GM23338 (cell line): ENCODE data around the gene GARS1. TPM values are rescaled to one million over a fixed set of nuclear protein-coding genes. Genes with fewer than 3 reads are reported as not detected.

Source experiments
- ATAC-seq: fragments of 200-7000 bp; cut with Tn5 transposase; 3 replicates; pipeline ENCODE4 v1.9.1; 2020
- DNase-seq: peaks from one replicate; pipeline ENCODE4 v3.0.0-alpha.2; 2015; ENCODE audit warnings: low spot score
- H2AFZ ChIP-seq: fragments of 200-600 bp; sonication (generic); 2 replicates; pipeline ENCODE4 v1.8.0; 2016; ENCODE audit warnings: antibody characterized with exemption, mild to moderate bottlenecking, moderate library complexity
- H3F3A ChIP-seq: fragments of 200-600 bp; sonication (generic); replicated peaks from 2 replicates; pipeline ENCODE4 v1.8.0; 2017; ENCODE audit warnings: antibody characterized with exemption, mixed run types, low read depth
- H3K27ac ChIP-seq: fragments of 200-600 bp; sonication (generic); 2 replicates; pipeline ENCODE4 v1.6.1; 2016; ENCODE audit warnings: low read depth
- H3K27me3 ChIP-seq: fragments of 200-600 bp; sonication (generic); 2 replicates; pipeline ENCODE4 v1.8.0; 2016; ENCODE audit warnings: mild to moderate bottlenecking, mixed run types, moderate library complexity; ENCODE audit not compliant: insufficient read depth
- H3K36me3 ChIP-seq: fragments of 200-600 bp; sonication (generic); 2 replicates; pipeline ENCODE4 v1.8.0; 2016; ENCODE audit warnings: mild to moderate bottlenecking; ENCODE audit not compliant: insufficient read depth
- H3K4me1 ChIP-seq: fragments of 200-600 bp; sonication (generic); 2 replicates; pipeline ENCODE4 v1.8.0; 2016; ENCODE audit warnings: mild to moderate bottlenecking, moderate library complexity; ENCODE audit not compliant: insufficient read depth
- H3K4me2 ChIP-seq: fragments of 200-600 bp; sonication (generic); 2 replicates; pipeline ENCODE4 v1.7.1; 2017; ENCODE audit warnings: mixed run types
- H3K4me3 ChIP-seq: fragments of 200-600 bp; sonication (generic); 2 replicates; pipeline ENCODE4 v1.6.1; 2016; ENCODE audit warnings: mixed run types
- H3K79me2 ChIP-seq: fragments of 200-600 bp; sonication (generic); replicated peaks from 2 replicates; pipeline ENCODE4 v1.8.0; 2017; ENCODE audit warnings: mild to moderate bottlenecking; ENCODE audit not compliant: insufficient read depth
- H3K9me2 ChIP-seq: fragments of 200-600 bp; sonication (generic); 2 replicates; pipeline ENCODE4 v1.8.0; 2017; ENCODE audit not compliant: insufficient read depth
- H4K20me1 ChIP-seq: fragments of 200-600 bp; sonication (generic); replicated peaks from 2 replicates; pipeline ENCODE4 v1.8.0; 2017; ENCODE audit warnings: mild to moderate bottlenecking; ENCODE audit not compliant: insufficient read depth
- H3K27ac Mint-ChIP-seq: 2 replicates; pipeline ENCODE4 v1.8.0; 2020; ENCODE audit warnings: inconsistent platforms, mild to moderate bottlenecking, moderate library complexity, mixed read lengths
- H3K27me3 Mint-ChIP-seq: 3 replicates; pipeline ENCODE4 v1.8.0; 2022; ENCODE audit warnings: low read depth, mild to moderate bottlenecking, moderate library complexity, mixed read lengths, inconsistent platforms; ENCODE audit not compliant: insufficient read depth, poor library complexity
- H3K36me3 Mint-ChIP-seq: 3 replicates; pipeline ENCODE4 v1.8.0; 2021; ENCODE audit warnings: low read depth, mild to moderate bottlenecking, inconsistent platforms, moderate library complexity, mixed read lengths
- H3K4me1 Mint-ChIP-seq: 3 replicates; pipeline ENCODE4 v1.8.0; 2020; ENCODE audit warnings: mild to moderate bottlenecking, inconsistent platforms, mixed read lengths
- H3K4me3 Mint-ChIP-seq: 3 replicates; pipeline ENCODE4 v1.8.0; 2021; ENCODE audit warnings: moderate library complexity, mild to moderate bottlenecking, inconsistent platforms, mixed read lengths
- H3K9me3 Mint-ChIP-seq: 3 replicates; pipeline ENCODE4 v1.8.0; 2020; ENCODE audit warnings: moderate library complexity, mild to moderate bottlenecking, inconsistent platforms, mixed read lengths
- CREB1 ChIP-seq: fragments of 250-450 bp; sonication (Bioruptor Pico); IDR thresholded peaks from 2 replicates; pipeline ENCODE4 v1.5.0; 2020; ENCODE audit warnings: low read depth, mild to moderate bottlenecking, moderate library complexity
- CTCF ChIP-seq, 2 experiments: fragments of 200-600 bp in 1 of 2; sonication (generic) in 1 of 2; conservative IDR thresholded peaks; 2 replicates each; pipeline versions ENCODE4 v1.5.1 to v1.6.1; 2016 to 2017; ENCODE audit warnings: antibody characterized with exemption in 2 of 2, low read depth in 2 of 2, mild to moderate bottlenecking in 2 of 2, moderate library complexity in 1 of 2
- ETS1 ChIP-seq: IDR thresholded peaks from 2 replicates; pipeline ENCODE4 v1.6.1; 2016; ENCODE audit warnings: antibody characterized with exemption
- EZH2 ChIP-seq: fragments of 200-600 bp; sonication (generic); IDR thresholded peaks from one replicate; pipeline ENCODE4 v1.8.0; 2017; ENCODE audit warnings: antibody characterized with exemption, mild to moderate bottlenecking, low read depth; ENCODE audit not compliant: unreplicated experiment
- EZH2phosphoT487 ChIP-seq: fragments of 200-600 bp; sonication (generic); IDR thresholded peaks from one replicate; pipeline ENCODE4 v1.8.1; 2018; ENCODE audit warnings: antibody characterized with exemption; ENCODE audit not compliant: unreplicated experiment
- JUNB ChIP-seq: IDR thresholded peaks from one replicate; pipeline ENCODE4 v1.6.1; 2016; ENCODE audit warnings: antibody characterized with exemption; ENCODE audit not compliant: unreplicated experiment
- NANOG ChIP-seq: IDR thresholded peaks from 2 replicates; pipeline ENCODE4 v1.6.1; 2016; ENCODE audit warnings: antibody characterized with exemption, borderline replicate concordance
- POLR2AphosphoS5 ChIP-seq: IDR thresholded peaks from 2 replicates; pipeline ENCODE4 v1.6.1; 2016; ENCODE audit warnings: antibody characterized with exemption, low read depth
- REST ChIP-seq: IDR thresholded peaks from one replicate; pipeline ENCODE4 v1.6.1; 2018; ENCODE audit warnings: antibody characterized with exemption; ENCODE audit not compliant: unreplicated experiment
- STAT1 ChIP-seq: IDR thresholded peaks from one replicate; pipeline ENCODE4 v1.6.1; 2016; ENCODE audit warnings: antibody characterized with exemption; ENCODE audit not compliant: unreplicated experiment
- ZNF114 ChIP-seq: fragments of 250-450 bp; sonication (Bioruptor Pico); IDR thresholded peaks from 2 replicates; pipeline ENCODE4 v1.5.0; 2020; ENCODE audit warnings: mild to moderate bottlenecking, moderate library complexity
- ZNF331 ChIP-seq: fragments of 250-450 bp; sonication (Bioruptor Pico); IDR thresholded peaks from 2 replicates; pipeline ENCODE4 v1.5.0; 2020; ENCODE audit warnings: low read depth, mild to moderate bottlenecking, moderate library complexity
- polyA plus RNA-seq: library from polyadenylated mRNA; unstranded; fragments of >200 nt; fragmentation: Nextera tagmentation; extraction: Ambion mirVana; gene quantifications from 2 replicates; pipeline ENCODE4 v1.2.1, GENCODE V29; 2016
- total RNA-seq: library from RNA; depleted of rRNA; stranded (reverse); fragments of >200 nt; shearing (Covaris generic); gene quantifications from 2 replicates; pipeline ENCODE4 v1.2.3, GENCODE V29; 2014
- TF ChIP-seq, protein P1 (sequence below): fragments of 250-450 bp; sonication (Bioruptor Pico); IDR thresholded peaks from 2 replicates; pipeline ENCODE4 v1.5.0; 2020; ENCODE audit warnings: mild to moderate bottlenecking, moderate library complexity

Gene GARS1
- total and polyA plus RNA-seq, 2 experiments from 2014 or later: 207 to 241 TPM

- Histone ChIP-seq H3F3A (no peaks in the 10 kb centered on the region), H3K79me2 (peaks cover 91% of the 10 kb centered on the region), H3K27me3 (no peaks in the 10 kb centered on the region), H3K27ac (no peak overlapping the region), H3K4me1 (no peaks in the 10 kb centered on the region), H3K4me3 (no peak overlapping the region), H3K9me2 (no peaks in the 10 kb centered on the region), H3K4me2 (no peak overlapping the region), H4K20me1 (peaks cover 39% of the 10 kb centered on the region), H2AFZ (no peak overlapping the region), H3K36me3 (peaks cover 90% of the 10 kb centered on the region)
- H3K4me1 Mint-ChIP-seq: no peaks in the 10 kb centered on the region
- no peak overlapping the region for H3K27ac Mint-ChIP-seq
- TF ChIP-seq EZH2 (no peak), ZNF114 (CRISPR knock-in tag) (no peak), ETS1 (no peak), NANOG (no peak), REST (no peak), CTCF (conservative IDR thresholded peaks at IDR 0.05; ENCODE audit: low read depth in 2 of 2) (no peak), JUNB (no peak), POLR2AphosphoS5 (no peak), STAT1 (no peak), CREB1 (CRISPR knock-in tag) (no peak), EZH2phosphoT487 (no peak), ZNF331 (no peak)
- TF ChIP-seq, protein P1, sequence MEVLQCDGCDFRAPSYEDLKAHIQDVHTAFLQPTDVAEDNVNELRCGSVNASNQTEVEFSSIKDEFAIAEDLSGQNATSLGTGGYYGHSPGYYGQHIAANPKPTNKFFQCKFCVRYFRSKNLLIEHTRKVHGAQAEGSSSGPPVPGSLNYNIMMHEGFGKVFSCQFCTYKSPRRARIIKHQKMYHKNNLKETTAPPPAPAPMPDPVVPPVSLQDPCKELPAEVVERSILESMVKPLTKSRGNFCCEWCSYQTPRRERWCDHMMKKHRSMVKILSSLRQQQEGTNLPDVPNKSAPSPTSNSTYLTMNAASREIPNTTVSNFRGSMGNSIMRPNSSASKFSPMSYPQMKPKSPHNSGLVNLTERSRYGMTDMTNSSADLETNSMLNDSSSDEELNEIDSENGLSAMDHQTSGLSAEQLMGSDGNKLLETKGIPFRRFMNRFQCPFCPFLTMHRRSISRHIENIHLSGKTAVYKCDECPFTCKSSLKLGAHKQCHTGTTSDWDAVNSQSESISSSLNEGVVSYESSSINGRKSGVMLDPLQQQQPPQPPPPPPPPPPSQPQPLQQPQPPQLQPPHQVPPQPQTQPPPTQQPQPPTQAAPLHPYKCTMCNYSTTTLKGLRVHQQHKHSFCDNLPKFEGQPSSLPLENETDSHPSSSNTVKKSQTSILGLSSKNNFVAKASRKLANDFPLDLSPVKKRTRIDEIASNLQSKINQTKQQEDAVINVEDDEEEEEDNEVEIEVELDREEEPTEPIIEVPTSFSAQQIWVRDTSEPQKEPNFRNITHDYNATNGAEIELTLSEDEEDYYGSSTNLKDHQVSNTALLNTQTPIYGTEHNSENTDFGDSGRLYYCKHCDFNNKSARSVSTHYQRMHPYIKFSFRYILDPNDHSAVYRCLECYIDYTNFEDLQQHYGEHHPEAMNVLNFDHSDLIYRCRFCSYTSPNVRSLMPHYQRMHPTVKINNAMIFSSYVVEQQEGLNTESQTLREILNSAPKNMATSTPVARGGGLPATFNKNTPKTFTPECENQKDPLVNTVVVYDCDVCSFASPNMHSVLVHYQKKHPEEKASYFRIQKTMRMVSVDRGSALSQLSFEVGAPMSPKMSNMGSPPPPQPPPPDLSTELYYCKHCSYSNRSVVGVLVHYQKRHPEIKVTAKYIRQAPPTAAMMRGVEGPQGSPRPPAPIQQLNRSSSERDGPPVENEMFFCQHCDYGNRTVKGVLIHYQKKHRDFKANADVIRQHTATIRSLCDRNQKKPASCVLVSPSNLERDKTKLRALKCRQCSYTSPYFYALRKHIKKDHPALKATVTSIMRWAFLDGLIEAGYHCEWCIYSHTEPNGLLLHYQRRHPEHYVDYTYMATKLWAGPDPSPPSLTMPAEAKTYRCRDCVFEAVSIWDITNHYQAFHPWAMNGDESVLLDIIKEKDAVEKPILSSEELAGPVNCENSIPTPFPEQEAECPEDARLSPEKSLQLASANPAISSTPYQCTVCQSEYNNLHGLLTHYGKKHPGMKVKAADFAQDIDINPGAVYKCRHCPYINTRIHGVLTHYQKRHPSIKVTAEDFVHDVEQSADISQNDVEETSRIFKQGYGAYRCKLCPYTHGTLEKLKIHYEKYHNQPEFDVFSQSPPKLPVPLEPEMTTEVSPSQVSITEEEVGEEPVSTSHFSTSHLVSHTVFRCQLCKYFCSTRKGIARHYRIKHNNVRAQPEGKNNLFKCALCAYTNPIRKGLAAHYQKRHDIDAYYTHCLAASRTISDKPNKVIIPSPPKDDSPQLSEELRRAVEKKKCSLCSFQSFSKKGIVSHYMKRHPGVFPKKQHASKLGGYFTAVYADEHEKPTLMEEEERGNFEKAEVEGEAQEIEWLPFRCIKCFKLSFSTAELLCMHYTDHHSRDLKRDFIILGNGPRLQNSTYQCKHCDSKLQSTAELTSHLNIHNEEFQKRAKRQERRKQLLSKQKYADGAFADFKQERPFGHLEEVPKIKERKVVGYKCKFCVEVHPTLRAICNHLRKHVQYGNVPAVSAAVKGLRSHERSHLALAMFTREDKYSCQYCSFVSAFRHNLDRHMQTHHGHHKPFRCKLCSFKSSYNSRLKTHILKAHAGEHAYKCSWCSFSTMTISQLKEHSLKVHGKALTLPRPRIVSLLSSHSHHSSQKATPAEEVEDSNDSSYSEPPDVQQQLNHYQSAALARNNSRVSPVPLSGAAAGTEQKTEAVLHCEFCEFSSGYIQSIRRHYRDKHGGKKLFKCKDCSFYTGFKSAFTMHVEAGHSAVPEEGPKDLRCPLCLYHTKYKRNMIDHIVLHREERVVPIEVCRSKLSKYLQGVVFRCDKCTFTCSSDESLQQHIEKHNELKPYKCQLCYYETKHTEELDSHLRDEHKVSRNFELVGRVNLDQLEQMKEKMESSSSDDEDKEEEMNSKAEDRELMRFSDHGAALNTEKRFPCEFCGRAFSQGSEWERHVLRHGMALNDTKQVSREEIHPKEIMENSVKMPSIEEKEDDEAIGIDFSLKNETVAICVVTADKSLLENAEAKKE: no peak
- H3K27me3 Mint-ChIP-seq: peaks cover 2% of the 10 kb centered on the region
- H3K9me3 Mint-ChIP-seq: no peaks in the 10 kb centered on the region
- ATAC-seq (no peak), DNase-seq (no peak)
- H3K4me3 Mint-ChIP-seq: no peak overlapping the region
- H3K36me3 Mint-ChIP-seq: peaks cover 93% of the 10 kb centered on the region
These were observed 10.2 kb downstream of the GARS1 start for GRCh38 chr7:30604901-30605300.
